GM12874 (cell line): Measurements from ENCODE around the gene KCNIP4.

Experiments used
- TF ChIP-seq, protein P1 (sequence below): IDR thresholded peaks from 2 replicates; pipeline ENCODE4 v1.5.1; 2011; ENCODE audit warnings: low read depth, mild to moderate bottlenecking, control low read depth, low read length, moderate library complexity; ENCODE audit not compliant: insufficient read depth

Gene KCNIP4

DNA sequence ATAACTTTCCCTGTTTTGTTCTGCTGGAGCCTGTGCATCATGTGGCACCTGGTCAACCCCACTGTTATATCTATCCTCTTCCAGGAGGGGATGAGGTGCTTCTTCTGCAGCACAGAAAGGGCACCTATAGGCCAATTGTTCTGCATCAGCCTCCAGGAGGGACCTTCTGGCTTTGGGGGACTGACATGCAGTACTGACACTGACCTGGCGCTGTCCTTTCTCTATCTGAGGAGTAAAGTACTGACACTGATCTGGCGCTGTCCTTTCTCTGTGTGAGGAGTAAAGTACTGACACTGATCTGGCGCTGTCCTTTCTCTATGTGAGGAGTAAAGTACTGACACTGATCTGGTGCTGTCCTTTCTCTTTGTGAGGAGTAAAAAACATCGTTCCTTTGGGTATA is 749.9 kb downstream of the KCNIP4 start:
- TF ChIP-seq, protein P1, sequence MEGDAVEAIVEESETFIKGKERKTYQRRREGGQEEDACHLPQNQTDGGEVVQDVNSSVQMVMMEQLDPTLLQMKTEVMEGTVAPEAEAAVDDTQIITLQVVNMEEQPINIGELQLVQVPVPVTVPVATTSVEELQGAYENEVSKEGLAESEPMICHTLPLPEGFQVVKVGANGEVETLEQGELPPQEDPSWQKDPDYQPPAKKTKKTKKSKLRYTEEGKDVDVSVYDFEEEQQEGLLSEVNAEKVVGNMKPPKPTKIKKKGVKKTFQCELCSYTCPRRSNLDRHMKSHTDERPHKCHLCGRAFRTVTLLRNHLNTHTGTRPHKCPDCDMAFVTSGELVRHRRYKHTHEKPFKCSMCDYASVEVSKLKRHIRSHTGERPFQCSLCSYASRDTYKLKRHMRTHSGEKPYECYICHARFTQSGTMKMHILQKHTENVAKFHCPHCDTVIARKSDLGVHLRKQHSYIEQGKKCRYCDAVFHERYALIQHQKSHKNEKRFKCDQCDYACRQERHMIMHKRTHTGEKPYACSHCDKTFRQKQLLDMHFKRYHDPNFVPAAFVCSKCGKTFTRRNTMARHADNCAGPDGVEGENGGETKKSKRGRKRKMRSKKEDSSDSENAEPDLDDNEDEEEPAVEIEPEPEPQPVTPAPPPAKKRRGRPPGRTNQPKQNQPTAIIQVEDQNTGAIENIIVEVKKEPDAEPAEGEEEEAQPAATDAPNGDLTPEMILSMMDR, result no peak

DNA sequence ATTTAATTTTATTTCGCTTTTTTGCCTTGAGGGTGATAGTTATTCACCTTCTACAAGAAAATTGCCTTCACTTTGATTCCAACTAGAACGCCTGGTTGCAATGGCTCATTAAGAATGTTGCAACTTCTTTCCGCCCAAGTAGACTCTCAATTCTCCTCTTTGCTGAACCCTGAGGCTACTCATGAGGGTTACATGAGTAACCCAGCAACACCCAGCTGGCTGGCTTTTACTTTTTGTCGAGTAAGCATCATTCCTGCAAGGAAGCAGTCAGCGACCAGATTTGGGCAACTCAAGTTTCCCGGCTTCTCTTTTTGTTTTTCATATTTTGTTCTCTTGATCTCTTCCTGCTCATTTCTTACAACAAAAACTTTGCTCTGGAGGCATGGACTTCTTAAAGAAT is 752.9 kb downstream of the KCNIP4 start:
- TF ChIP-seq, protein P1, result no peak

DNA sequence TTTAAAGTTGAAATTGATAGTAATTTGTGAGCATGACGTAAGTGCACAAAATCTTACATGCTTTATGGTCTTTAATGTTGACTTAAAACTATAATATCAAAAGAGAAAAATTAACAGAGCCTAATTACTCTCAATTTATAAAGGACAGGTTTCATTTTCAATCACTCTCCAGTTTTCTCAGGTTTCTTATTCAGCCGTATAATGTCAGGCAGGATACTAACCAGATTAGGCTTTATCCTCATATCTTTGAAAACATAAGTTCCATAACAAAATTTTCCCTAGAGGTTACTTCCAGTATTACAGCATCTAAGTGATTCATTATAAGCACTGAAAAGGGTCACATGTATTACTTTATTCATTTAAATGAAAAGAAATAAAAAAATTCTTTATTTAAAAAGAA is 756.2 kb downstream of the KCNIP4 start:
- TF ChIP-seq, protein P1, result no peak

DNA sequence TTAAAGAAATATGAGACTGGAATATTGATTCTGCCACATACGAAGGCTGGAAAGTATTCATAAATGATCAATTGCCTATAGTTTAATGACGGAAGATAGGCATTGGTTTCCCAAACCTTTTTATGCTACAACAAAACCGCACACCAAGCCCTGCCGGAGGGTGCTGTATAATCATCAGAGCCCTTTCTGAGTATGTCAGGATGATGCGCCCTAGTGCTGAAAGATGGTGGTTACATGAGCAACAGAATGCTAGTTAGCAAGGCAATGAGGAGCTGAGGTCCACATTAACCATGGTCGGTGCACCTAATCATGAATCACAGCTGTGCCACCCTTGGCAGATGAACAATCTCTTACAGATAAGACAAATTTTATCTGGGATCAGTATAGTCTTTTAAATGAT is 757.3 kb downstream of the KCNIP4 start:
- TF ChIP-seq, protein P1, result no peak

DNA sequence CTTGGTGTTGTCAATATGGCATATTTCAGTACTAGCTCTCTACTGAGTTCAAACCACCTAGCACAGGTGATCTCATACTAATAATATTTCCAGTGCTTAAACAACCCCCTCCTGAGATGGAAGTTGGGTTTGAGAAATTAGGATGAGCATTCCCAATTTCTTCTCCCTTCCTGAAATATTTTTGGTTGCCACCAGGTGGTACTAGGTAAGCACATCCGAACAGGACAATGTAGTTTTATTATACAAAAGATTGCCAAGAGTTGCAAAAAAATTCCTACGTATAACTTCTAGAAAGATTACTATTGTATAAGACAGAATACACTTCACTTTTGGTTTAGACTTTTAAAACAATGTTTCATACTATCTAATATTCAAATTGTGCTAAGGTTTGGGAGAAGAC is 763.8 kb downstream of the KCNIP4 start:
- TF ChIP-seq, protein P1, result no peak

DNA sequence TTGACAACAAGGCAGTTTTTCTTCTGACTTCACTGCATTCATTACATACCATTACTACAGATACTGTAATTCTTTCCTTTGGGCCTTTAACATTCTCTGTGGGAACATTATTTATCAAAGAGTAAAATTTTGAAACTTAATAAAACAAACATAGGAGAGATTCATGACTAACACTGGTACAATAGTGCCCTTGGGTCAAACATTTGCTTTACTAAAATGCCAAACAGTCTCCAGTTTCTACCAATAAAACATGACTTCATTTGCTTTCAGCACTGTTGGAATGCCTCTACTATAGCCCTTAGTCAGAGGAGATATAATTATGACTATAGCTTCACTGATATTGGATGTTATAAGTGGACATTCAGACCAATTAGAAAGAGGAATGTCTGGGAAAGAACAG is 766.9 kb downstream of the KCNIP4 start:
- TF ChIP-seq, protein P1, result no peak

DNA sequence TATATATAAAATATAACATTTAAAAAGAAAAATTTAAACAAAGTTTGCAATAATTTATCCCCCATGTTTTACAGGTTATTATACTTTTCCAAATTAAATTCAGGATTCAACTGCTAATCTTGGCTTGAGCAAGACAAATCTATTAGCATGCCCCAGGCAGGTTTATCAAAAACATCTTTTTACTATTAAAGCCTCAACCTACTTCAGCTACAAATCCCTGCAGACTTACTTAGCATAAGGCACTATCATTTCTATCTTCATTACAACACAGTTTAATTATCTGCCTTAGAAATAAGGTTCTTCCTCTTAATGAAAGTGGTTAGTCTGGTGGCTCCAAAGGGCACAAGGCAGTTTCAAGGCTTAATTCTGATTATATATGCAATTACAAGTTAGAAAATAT is 770.7 kb downstream of the KCNIP4 start:
- TF ChIP-seq, protein P1, result no peak

DNA sequence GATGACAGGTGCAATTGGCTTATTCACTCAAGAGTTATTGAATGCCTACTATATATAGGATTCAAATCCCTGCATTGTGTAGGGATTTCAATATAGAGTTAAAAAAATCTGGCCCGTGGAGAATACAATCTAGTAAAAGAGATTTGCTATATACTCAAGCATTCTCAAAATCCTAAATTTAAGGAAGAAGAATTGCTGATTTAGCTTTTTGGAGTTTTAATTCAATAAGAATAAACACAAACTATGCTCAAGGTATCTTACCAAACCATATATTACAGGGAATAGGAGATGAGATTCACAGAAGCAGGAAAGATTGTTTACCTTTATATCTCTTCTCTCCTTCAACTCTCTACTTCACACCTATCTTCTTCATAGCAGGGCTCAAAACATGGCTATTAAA is 771.5 kb downstream of the KCNIP4 start:
- TF ChIP-seq, protein P1, result no peak
